ENCODE results near the gene INTS6. TPM values are rescaled to one million over a fixed set of nuclear protein-coding genes. Genes with fewer than 3 reads are reported as not detected.

The INTS6 gene
- polyA plus RNA-seq, 4 donors = 8.9 to 23.8 (median 12.3) TPM

DNA sequence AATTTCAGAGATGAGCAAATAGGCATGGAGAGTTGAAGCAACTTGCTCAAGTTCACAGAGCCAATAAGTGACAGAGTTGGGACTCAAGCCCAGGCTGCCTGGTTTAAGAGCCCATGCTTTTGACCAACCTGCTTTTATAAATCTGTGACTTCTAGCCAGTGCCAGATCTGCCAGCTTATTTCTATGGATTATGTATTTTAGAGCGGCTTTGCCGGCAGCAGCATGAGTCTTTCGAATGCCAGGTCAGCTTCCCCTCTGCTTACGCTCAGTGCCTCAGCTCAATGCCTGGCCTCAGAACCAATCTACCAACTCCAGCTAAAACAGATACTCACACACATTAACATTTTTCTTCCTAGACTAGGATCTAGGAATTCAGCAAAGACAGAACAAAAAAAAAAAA, 111.0 kb downstream of the INTS6 start:
- WGBS, 3 donors = 96 to 99% (median 98%) methylated on average over 4 of the region's 4 CpGs
- no peak for FAIRE-seq

DNA sequence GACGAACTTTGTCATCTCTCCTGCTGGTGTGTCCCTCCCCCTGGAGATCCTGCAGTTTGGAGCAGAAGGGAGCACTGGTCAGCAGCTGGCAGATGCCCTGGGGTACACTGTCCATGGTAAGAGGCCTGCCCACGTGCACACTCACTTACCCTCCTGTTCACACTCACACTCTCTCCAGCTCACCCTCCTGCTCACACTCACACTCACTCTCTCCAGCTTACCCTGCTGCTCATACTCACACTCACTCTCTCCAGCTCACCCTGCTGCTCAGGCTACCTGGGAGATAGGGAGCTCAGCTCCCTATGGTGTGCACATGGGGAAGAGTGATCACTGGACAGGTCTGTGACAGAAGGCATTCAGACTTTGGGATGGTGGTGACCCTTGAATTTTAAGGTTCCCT, 111.6 kb downstream of the INTS6 start:
- no peaks in the 10 kb centered on the region for H3K27me3 ChIP-seq (ENCODE audit: control insufficient read depth in 3 of 3, insufficient read depth in 3 of 3, low read length in 3 of 3)
- H3K36me3 ChIP-seq (ENCODE audit: control insufficient read depth in 3 of 3, insufficient read depth in 2 of 3, low read depth in 1 of 3, low read length in 3 of 3) = no peaks in the 10 kb centered on the region
- DNase-seq (no peak), FAIRE-seq (no peak)
- H3K27ac ChIP-seq (ENCODE audit: low read depth in 1 of 3, low read length in 2 of 3) = no peak overlapping the region
- H3K4me3 ChIP-seq (ENCODE audit: low read depth in 1 of 3, low read length in 3 of 3) = no peak overlapping the region
- H3K4me1 ChIP-seq (ENCODE audit: control insufficient read depth in 3 of 3, insufficient read depth in 2 of 3, low read depth in 1 of 3, low read length in 2 of 3) = peaks cover 0 to 4% (median 0%) of the 10 kb centered on the region in 3 donors
- no peaks in the 10 kb centered on the region for H3K9me3 ChIP-seq (ENCODE audit: control insufficient read depth in 2 of 2, insufficient read depth in 1 of 2, low read depth in 1 of 2, low read length in 1 of 2)
- 44 to 65% (median 49%) methylated on average over 2 of the region's 2 CpGs for WGBS, 3 donors

More for the DNA sequence above, 111.0 kb downstream of the INTS6 start:
- Histone ChIP-seq H3K4me3 (ENCODE audit: low read depth in 1 of 3, low read length in 3 of 3) (no peak overlapping the region), H3K27me3 (ENCODE audit: control insufficient read depth in 3 of 3, insufficient read depth in 3 of 3, low read length in 3 of 3) (no peaks in the 10 kb centered on the region), H3K4me1 (ENCODE audit: control insufficient read depth in 3 of 3, insufficient read depth in 2 of 3, low read depth in 1 of 3, low read length in 2 of 3) (peaks cover 0 to 4% (median 0%) of the 10 kb centered on the region in 3 donors), H3K36me3 (ENCODE audit: control insufficient read depth in 3 of 3, insufficient read depth in 2 of 3, low read depth in 1 of 3, low read length in 3 of 3) (no peaks in the 10 kb centered on the region), H3K9me3 (ENCODE audit: control insufficient read depth in 2 of 2, insufficient read depth in 1 of 2, low read depth in 1 of 2, low read length in 1 of 2) (no peaks in the 10 kb centered on the region), H3K27ac (ENCODE audit: low read depth in 1 of 3, low read length in 2 of 3) (no peak overlapping the region)
- DNase-seq = no peak

DNA sequence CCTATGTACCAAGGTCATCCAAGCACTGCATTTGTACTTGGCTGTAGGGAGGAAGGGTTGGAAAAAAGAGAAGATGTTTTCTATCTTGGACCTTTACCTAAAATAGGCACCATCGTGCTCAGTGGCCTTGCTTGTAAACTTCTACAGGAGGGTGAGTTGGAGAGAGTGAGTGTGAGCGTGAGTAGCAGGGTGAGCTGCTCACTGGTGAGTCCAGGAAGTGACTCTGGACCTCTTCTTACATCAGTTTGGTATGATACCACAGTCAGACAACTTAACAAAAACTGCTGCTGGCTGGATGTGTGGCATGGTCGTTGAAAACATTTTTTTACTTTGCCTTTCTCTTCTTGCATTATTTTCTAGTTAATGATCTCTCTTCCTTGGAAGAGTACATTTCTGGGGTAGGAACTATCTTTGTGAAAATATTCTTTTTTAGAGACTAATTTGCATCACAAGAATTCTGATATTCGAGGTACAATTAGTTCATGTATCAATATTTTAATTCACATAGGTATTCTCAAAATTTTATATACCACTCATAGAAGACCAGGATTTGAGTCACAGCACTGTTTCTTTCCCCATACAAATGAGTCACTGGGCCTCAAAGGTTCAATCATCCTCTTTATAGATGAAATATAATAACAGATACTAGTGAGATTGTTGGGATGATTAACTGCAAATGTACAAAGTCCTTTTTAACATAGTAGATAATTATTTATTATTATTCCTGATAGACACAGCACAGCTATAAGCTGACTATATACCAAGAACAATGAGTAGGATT, 112.7 kb downstream of the INTS6 start:
- Histone ChIP-seq H3K36me3 (ENCODE audit: control insufficient read depth in 3 of 3, insufficient read depth in 2 of 3, low read depth in 1 of 3, low read length in 3 of 3) (no peaks in the 10 kb centered on the region), H3K4me1 (ENCODE audit: control insufficient read depth in 3 of 3, insufficient read depth in 2 of 3, low read depth in 1 of 3, low read length in 2 of 3) (peaks cover 0 to 4% (median 0%) of the 10 kb centered on the region in 3 donors), H3K9me3 (ENCODE audit: control insufficient read depth in 2 of 2, insufficient read depth in 1 of 2, low read depth in 1 of 2, low read length in 1 of 2) (no peaks in the 10 kb centered on the region), H3K27ac (ENCODE audit: low read depth in 1 of 3, low read length in 2 of 3) (no peak overlapping the region), H3K4me3 (ENCODE audit: low read depth in 1 of 3, low read length in 3 of 3) (no peak overlapping the region), H3K27me3 (ENCODE audit: control insufficient read depth in 3 of 3, insufficient read depth in 3 of 3, low read length in 3 of 3) (no peaks in the 10 kb centered on the region)
- DNase-seq (peak in 1 of 2 donors; percentile 46), FAIRE-seq (no peak)
- WGBS, 3 donors = 52 to 77% (median 56%) methylated on average over 4 of the region's 4 CpGs

DNA sequence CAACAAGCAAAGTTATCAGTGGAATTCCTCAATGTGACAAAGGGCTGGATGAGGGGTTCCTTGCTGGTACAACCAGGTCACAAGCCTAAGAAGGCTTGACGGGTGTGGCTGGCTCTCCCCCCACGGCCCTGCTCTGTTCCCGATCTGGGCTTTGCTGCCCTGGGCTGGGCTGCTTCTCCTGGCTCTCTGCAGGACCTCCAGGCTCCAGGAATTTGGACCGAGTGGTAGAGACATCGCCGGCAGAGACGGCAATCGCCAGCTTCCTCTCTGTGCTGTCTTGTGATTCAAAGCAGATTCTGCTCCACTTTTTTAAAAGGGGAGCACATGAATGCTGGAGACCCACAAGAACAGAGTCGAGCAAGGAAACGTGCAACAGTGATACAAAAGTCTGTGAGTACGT, 113.5 kb downstream of the INTS6 start, which contains the start of gene SERPINE3:
Gene SERPINE3, plus strand, starts transcription at position 338 of the 400 bp plus-strand sequence. CDS start 1,401 bp downstream, outside the sequence.
- Histone ChIP-seq H3K4me3 (ENCODE audit: low read depth in 1 of 3, low read length in 3 of 3) (no peak within 1 kb of the TSS), H3K27ac (ENCODE audit: low read depth in 1 of 3, low read length in 2 of 3) (no peak within 1 kb of the TSS), H3K27me3 (ENCODE audit: control insufficient read depth in 3 of 3, insufficient read depth in 3 of 3, low read length in 3 of 3) (no peaks in the 10 kb centered on the region), H3K36me3 (ENCODE audit: control insufficient read depth in 3 of 3, insufficient read depth in 2 of 3, low read depth in 1 of 3, low read length in 3 of 3) (no peaks in the 10 kb centered on the region), H3K4me1 (ENCODE audit: control insufficient read depth in 3 of 3, insufficient read depth in 2 of 3, low read depth in 1 of 3, low read length in 2 of 3) (peaks cover 0 to 4% (median 0%) of the 10 kb centered on the region in 3 donors), H3K9me3 (ENCODE audit: control insufficient read depth in 2 of 2, insufficient read depth in 1 of 2, low read depth in 1 of 2, low read length in 1 of 2) (no peaks in the 10 kb centered on the region)
- FAIRE-seq (no peak), DNase-seq (no peak)
- 84 to 89% (median 87%) methylated on average over 11 of the region's 11 CpGs for WGBS, 3 donors

DNA sequence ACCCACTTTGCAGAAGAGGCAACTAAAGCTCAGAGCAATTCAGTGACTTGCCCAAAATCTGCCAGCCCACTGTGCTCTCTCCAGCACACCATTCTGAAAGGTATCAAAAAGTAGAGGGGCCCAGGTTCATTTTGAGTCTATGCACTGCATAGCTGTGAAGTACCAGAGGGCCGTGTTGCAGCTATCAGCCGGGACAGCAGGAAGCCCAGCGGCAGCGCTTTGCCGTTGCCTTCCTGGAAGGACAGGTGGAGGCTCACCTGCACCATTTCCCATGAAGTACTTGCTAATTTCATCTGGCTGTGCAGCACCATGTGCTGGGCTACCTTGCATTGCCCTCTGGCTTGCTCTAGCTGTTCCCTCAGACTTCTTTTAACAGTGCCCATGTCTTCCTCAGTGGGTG, 116.1 kb downstream of the INTS6 start:
- no peak for DNase-seq
- Histone ChIP-seq H3K36me3 (ENCODE audit: control insufficient read depth in 3 of 3, insufficient read depth in 2 of 3, low read depth in 1 of 3, low read length in 3 of 3) (no peaks in the 10 kb centered on the region), H3K9me3 (ENCODE audit: control insufficient read depth in 2 of 2, insufficient read depth in 1 of 2, low read depth in 1 of 2, low read length in 1 of 2) (no peaks in the 10 kb centered on the region), H3K4me3 (ENCODE audit: low read depth in 1 of 3, low read length in 3 of 3) (no peak overlapping the region), H3K27me3 (ENCODE audit: control insufficient read depth in 3 of 3, insufficient read depth in 3 of 3, low read length in 3 of 3) (no peaks in the 10 kb centered on the region), H3K4me1 (ENCODE audit: control insufficient read depth in 3 of 3, insufficient read depth in 2 of 3, low read depth in 1 of 3, low read length in 2 of 3) (peaks cover 0 to 4% (median 0%) of the 10 kb centered on the region in 3 donors), H3K27ac (ENCODE audit: low read depth in 1 of 3, low read length in 2 of 3) (no peak overlapping the region)
- no peak for FAIRE-seq
- WGBS, 3 donors = 79 to 85% (median 84%) methylated on average over 5 of the region's 5 CpGs

DNA sequence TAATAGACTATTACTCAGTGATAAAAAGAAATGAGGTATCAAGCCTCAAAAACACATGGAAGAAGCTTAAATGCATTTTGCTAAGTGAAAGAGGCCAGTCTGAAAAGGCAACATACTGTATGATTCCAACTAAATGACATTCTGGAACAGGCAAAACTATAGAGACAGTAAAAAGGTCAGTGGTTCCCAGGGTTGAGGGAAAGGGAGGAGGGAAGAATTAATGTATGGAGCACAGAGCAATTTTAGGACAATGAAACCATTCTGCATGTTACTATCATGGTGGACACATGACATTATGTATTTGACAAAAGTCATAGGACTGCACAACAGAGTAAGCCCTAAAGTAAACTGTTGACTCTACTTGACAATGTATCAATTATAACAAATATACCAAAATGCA, 119.0 kb downstream of the INTS6 start:
- no peaks in the 10 kb centered on the region for H3K9me3 ChIP-seq (ENCODE audit: control insufficient read depth in 2 of 2, insufficient read depth in 1 of 2, low read depth in 1 of 2, low read length in 1 of 2)
- DNase-seq (no peak), FAIRE-seq (no peak)
- H3K27me3 ChIP-seq (ENCODE audit: control insufficient read depth in 3 of 3, insufficient read depth in 3 of 3, low read length in 3 of 3) = no peaks in the 10 kb centered on the region
- no peaks in the 10 kb centered on the region for H3K36me3 ChIP-seq (ENCODE audit: control insufficient read depth in 3 of 3, insufficient read depth in 2 of 3, low read depth in 1 of 3, low read length in 3 of 3)
- no peaks in the 10 kb centered on the region for H3K4me1 ChIP-seq (ENCODE audit: control insufficient read depth in 3 of 3, insufficient read depth in 2 of 3, low read depth in 1 of 3, low read length in 2 of 3)
- no peak overlapping the region for H3K4me3 ChIP-seq (ENCODE audit: low read depth in 1 of 3, low read length in 3 of 3)
- no peak overlapping the region for H3K27ac ChIP-seq (ENCODE audit: low read depth in 1 of 3, low read length in 2 of 3)

DNA sequence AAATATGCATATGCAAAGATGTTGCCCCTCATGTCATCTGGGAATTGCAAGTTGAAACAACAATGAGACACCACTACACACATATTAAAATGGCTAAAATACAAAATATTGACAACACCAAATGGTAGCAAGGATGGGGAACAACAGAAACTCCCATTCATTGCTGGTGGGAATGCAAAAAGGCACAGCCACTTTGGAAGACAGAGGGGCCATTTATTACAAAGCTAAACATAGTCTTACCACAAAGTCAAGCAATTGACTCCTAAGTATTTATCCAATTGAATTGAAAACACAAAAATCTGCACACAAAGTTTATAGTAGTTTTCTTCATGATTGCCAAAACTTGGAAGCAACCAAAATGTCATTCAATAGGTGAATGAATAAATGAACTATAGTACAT, 119.4 kb downstream of the INTS6 start:
- Histone ChIP-seq H3K36me3 (ENCODE audit: control insufficient read depth in 3 of 3, insufficient read depth in 2 of 3, low read depth in 1 of 3, low read length in 3 of 3) (no peaks in the 10 kb centered on the region), H3K4me1 (ENCODE audit: control insufficient read depth in 3 of 3, insufficient read depth in 2 of 3, low read depth in 1 of 3, low read length in 2 of 3) (no peaks in the 10 kb centered on the region), H3K27me3 (ENCODE audit: control insufficient read depth in 3 of 3, insufficient read depth in 3 of 3, low read length in 3 of 3) (no peaks in the 10 kb centered on the region), H3K9me3 (ENCODE audit: control insufficient read depth in 2 of 2, insufficient read depth in 1 of 2, low read depth in 1 of 2, low read length in 1 of 2) (no peaks in the 10 kb centered on the region), H3K27ac (ENCODE audit: low read depth in 1 of 3, low read length in 2 of 3) (no peak overlapping the region), H3K4me3 (ENCODE audit: low read depth in 1 of 3, low read length in 3 of 3) (no peak overlapping the region)
- DNase-seq = no peak
- FAIRE-seq = no peak

DNA sequence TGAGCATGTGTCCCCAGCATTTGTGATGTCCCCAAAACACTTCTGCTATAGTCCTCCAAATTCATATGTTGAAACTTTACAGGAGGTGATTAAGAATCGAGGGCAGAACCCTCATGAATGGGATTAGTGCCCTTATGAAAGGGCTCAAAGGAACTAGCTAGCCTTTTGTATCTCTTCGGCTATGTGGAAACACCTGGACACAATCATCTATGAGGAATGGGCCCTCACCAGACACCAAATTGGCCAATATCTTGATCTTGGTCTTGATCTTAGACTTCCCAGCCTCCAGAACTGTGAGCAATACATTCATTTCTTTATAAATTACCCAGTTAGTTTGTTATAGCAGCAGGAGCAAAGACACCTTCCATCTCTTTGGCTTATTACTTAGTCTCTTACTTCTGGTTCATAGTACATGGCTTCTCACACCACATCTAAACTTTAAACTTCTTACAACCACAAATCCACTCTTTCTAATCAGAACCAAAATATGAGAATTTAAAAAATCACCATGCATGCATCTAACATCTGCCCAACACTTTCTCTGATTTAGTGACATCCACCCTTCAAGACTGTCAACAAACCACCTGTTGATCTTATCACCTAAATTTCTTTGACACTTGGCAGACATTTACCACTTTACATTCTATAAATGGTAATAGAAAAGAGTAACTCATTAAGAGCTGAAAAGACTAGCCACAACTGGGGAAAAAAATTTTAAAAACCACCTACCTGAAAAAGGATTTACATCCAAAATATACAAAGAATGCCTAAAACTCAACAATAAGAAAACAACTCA, 120.1 kb downstream of the INTS6 start:
- FAIRE-seq = no peak
- Histone ChIP-seq H3K27me3 (ENCODE audit: control insufficient read depth in 3 of 3, insufficient read depth in 3 of 3, low read length in 3 of 3) (no peaks in the 10 kb centered on the region), H3K4me3 (ENCODE audit: low read depth in 1 of 3, low read length in 3 of 3) (no peak overlapping the region), H3K9me3 (ENCODE audit: control insufficient read depth in 2 of 2, insufficient read depth in 1 of 2, low read depth in 1 of 2, low read length in 1 of 2) (no peaks in the 10 kb centered on the region), H3K27ac (ENCODE audit: low read depth in 1 of 3, low read length in 2 of 3) (no peak overlapping the region), H3K4me1 (ENCODE audit: control insufficient read depth in 3 of 3, insufficient read depth in 2 of 3, low read depth in 1 of 3, low read length in 2 of 3) (no peaks in the 10 kb centered on the region), H3K36me3 (ENCODE audit: control insufficient read depth in 3 of 3, insufficient read depth in 2 of 3, low read depth in 1 of 3, low read length in 3 of 3) (no peaks in the 10 kb centered on the region)
- 65 to 89% (median 77%) methylated on average over 2 of the region's 2 CpGs for WGBS, 3 donors
- DNase-seq = no peak
